ENCODE measurements around the gene ZCCHC3.

The ZCCHC3 gene

DNA sequence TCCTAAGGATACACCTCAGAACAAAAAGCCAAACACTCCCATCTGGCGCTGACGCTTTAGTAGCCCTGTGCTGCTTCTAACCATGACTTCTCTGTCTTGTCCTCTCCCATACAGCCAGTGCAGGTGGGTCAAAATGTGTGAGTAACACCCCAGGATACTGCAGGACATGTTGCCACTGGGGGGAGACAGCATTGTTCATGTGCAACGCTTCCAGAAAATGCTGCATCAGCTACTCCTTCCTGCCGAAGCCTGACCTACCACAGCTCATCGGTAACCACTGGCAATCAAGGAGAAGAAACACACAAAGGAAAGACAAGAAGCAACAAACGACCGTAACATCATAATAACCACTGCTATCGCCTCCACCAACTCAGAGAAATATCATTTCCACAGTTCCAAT lies 38.4 kb upstream of the ZCCHC3 start:
- DNase-seq (ENCODE audit: low spot score), result no peak
- in situ Hi-C loops (cut with MboI; ENCODE audit: low sequenced_read_pairs, unreplicated experiment), result no loop called here
- TF ChIP-seq, protein P1, sequence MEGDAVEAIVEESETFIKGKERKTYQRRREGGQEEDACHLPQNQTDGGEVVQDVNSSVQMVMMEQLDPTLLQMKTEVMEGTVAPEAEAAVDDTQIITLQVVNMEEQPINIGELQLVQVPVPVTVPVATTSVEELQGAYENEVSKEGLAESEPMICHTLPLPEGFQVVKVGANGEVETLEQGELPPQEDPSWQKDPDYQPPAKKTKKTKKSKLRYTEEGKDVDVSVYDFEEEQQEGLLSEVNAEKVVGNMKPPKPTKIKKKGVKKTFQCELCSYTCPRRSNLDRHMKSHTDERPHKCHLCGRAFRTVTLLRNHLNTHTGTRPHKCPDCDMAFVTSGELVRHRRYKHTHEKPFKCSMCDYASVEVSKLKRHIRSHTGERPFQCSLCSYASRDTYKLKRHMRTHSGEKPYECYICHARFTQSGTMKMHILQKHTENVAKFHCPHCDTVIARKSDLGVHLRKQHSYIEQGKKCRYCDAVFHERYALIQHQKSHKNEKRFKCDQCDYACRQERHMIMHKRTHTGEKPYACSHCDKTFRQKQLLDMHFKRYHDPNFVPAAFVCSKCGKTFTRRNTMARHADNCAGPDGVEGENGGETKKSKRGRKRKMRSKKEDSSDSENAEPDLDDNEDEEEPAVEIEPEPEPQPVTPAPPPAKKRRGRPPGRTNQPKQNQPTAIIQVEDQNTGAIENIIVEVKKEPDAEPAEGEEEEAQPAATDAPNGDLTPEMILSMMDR (IDR thresholded peaks at IDR 0.05; ENCODE audit: borderline replicate concordance, control extremely low read depth, extremely low read depth, insufficient read depth, missing control alignments), result no peak

DNA sequence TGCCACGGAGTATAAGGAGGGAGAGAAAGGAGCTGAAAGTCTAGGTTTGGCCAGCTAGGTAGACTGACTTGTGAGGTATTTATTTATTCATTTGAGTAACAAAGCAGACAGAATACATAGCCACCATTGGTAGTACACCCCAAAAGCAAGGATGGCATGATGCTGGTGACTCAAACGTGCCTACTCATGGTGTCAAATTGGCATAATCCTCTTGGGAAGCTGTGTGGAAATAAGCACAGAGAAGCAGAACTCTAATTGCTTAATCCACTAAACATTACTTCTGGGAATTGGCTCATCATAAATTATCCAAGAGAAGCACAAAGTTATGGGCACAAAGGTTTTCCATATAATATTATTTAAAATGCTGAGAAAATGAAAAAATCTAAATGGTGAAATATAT lies 37.4 kb upstream of the ZCCHC3 start:
- in situ Hi-C loops (cut with MboI; ENCODE audit: low sequenced_read_pairs, unreplicated experiment), result no loop called here
- TF ChIP-seq, protein P1 (IDR thresholded peaks at IDR 0.05; ENCODE audit: borderline replicate concordance, control extremely low read depth, extremely low read depth, insufficient read depth, missing control alignments), result no peak
- no peak for DNase-seq (ENCODE audit: low spot score)

DNA sequence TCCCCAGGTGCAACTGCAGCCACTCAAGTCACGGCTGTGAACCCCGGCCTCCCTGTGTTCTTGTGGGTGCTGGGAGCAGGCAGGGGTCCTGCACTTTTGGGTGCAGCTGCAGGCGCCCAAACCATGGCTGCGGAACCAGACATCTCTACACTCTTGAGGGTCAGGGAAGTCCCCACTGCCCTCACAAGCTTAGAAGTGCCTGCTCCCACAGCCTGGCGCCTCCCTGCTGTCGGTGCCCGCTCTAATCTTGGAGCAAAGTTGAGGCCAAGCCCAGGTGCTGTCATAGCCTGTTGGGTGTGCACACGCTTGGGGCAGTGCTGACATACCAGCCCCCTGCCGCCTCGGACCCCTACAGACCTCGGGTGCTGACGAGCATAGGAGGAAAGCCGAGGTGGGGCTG lies 33.7 kb upstream of the ZCCHC3 start:
- TF ChIP-seq, protein P1 (IDR thresholded peaks at IDR 0.05; ENCODE audit: borderline replicate concordance, control extremely low read depth, extremely low read depth, insufficient read depth, missing control alignments), result no peak
- in situ Hi-C loops (cut with MboI; ENCODE audit: low sequenced_read_pairs, unreplicated experiment), result no loop called here
- DNase-seq (ENCODE audit: low spot score), result no peak

DNA sequence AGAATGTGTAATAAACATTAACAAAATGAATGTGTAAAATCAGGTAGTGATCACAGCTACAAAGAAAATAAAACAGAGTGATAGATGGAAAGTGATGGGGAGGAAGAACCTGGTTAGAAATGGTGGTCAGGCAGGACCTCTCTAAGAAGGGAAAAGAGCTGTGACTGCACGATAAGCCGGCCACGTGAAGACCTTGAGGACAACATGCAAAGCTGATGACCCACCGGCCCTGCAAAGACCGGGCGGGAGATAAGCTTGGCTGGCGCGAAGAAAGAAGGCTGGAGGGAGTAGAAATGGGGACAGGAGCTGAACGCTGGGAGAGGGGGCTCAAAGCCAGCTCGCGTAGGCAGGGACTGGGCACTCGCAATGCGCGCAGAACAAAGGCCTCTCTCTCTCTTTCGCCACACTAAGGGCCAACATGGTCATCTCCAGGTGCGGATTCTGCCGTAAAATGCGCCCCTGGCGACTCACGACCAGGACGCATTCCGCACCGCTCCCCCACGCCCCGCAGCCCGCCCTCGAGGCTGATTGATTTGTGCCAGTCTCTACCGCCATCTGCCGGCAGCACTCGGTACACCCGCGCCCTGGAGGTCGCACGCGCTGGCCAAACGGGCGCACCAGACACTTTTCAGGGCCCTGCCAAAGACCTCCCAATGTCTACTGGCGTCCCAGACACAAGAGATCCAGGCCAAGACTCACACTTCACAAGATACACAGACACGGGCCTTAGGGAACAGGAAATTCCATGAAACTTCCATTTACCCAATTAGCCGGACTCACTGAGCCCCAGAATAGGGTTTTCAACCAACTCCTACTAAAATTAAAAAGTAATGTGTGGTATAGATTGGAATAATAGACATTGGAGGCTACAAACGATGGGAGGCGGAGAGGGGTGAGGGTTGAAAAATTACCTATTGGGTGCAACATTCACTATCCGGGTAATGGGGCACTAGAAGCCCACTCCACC lies 30.5 kb upstream of the ZCCHC3 start:
- in situ Hi-C loops (cut with MboI; ENCODE audit: low sequenced_read_pairs, unreplicated experiment), result no loop called here
- TF ChIP-seq, protein P1 (IDR thresholded peaks at IDR 0.05; ENCODE audit: borderline replicate concordance, control extremely low read depth, extremely low read depth, insufficient read depth, missing control alignments), result peak; percentile 93
- DNase-seq (ENCODE audit: low spot score), result peak; percentile 92

DNA sequence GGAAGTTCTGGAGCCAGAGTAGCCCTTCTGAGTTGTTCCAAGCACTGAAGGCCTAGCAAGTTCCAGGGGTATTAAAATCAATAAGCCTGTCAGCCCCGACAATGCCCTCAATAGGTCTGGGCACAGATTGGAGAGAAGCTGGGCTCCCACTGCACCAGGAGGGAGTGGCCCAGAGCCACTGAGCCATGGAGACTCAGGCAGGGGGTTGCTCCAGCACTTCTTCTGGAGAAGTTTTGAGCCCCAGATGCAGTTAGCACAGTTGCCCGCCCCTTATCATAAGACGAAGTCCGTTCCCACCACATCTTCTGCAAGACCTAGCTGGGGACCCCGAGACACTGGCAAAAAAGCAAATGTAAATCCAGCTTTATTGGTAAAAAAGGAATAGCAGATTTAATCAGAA lies 26.9 kb upstream of the ZCCHC3 start:
- in situ Hi-C loops (cut with MboI; ENCODE audit: low sequenced_read_pairs, unreplicated experiment), result no loop called here
- TF ChIP-seq, protein P1 (IDR thresholded peaks at IDR 0.05; ENCODE audit: borderline replicate concordance, control extremely low read depth, extremely low read depth, insufficient read depth, missing control alignments), result no peak
- no peak for DNase-seq (ENCODE audit: low spot score)

DNA sequence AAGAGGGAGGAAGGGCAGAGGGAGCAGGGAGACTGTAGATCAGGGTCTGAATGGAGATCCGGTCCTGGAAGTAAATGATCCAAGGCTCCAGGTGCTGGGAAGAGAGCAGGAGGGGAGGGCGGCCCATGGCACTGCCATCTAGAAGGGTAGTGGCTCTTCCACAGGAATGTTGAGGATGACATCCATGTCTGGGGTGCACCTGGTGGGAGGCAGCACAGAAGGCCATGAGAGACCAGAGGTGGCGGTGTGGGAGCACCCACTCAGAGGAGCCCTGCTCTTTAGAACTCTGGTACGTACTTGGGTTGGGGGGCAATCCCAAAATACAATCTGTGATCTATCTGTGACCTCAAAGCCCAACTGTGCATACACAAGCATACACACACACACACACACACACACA lies 26.3 kb upstream of the ZCCHC3 start:
- in situ Hi-C loops (cut with MboI; ENCODE audit: low sequenced_read_pairs, unreplicated experiment), result no loop called here
- DNase-seq (ENCODE audit: low spot score), result no peak
- TF ChIP-seq, protein P1 (IDR thresholded peaks at IDR 0.05; ENCODE audit: borderline replicate concordance, control extremely low read depth, extremely low read depth, insufficient read depth, missing control alignments), result no peak

Measured in GM13976 (cell line).